ENCODE results near the gene TULP3. TPM values are rescaled to one million over a fixed set of nuclear protein-coding genes. Genes with fewer than 3 reads are reported as not detected.

The TULP3 gene
- total RNA-seq, 4 donors from 2014 or later = 16.6 to 22.5 (median 20.6) TPM

DNA sequence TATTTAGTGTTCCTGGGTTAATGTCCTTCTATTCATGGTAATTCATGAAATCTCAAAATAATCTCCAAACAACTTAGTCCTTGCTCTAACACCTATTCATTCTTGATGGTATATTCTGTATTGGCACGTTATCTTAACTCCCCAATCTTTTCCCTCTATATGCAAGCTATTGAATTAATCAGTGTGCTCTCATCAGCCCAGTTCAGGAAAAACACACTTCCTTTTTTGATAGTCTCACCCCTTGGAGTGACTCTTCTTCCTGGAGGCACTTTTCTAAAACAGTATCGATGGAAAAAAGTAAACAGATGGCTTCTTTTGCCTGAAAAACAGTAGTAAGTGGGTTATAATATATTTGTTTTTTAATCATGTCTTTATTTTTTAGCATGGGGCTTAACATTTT is 28.6 kb downstream of the TULP3 start:
- no peak for TF ChIP-seq CTCF (IDR thresholded peaks at IDR 0.05; ENCODE audit: low read depth)

GRCh38 chr12:2922329-2922728 is 31.6 kb downstream of the TULP3 start:
- TF ChIP-seq CTCF (IDR thresholded peaks at IDR 0.05; ENCODE audit: low read depth) = no peak

GRCh38 chr12:2923057-2923456 is 32.4 kb downstream of the TULP3 start:
- no peak for TF ChIP-seq CTCF (IDR thresholded peaks at IDR 0.05; ENCODE audit: low read depth)

DNA sequence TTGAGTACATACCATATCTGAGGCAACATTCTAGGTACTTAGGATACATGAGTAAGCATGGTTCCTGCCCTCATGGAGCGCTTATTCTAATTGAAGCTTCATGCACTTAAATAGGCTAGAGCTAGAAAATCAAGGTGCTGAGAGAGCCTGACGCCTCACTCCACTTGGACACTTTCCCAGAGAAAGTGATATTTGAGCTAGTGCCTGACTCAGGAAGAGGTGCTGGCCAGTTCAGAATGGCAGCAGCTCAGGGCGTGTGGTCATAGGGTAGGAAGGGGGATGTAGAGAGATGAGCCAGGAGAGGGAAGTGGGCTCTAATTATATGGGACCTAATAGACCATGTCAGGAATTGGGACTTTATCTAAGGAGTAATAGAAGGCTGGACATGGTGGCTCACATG is 33.3 kb downstream of the TULP3 start:
- no peak for TF ChIP-seq CTCF (IDR thresholded peaks at IDR 0.05; ENCODE audit: low read depth)

- no peak for TF ChIP-seq CTCF (IDR thresholded peaks at IDR 0.05; ENCODE audit: low read depth)
Observed at GRCh38 chr12:2925322-2925995, 34.8 kb downstream of the TULP3 start.

DNA sequence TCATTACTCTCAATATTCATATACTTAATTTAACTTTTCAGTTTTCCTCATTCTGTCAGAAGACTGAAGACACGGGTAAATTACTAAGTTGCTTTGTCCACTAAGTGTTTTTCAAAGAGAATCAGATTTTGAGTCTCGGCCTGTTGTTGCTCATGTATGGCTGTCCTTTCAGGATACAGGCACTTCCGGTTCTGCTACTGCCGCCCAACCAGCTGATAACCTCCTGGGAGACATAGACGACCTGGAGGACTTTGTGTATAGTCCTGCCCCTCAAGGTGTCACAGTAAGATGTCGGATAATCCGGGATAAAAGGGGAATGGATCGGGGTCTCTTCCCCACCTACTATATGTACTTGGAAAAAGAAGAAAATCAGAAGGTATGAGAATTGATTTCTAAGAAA is 40.2 kb downstream of the TULP3 start:
- no peak for TF ChIP-seq CTCF (IDR thresholded peaks at IDR 0.05; ENCODE audit: low read depth)

DNA sequence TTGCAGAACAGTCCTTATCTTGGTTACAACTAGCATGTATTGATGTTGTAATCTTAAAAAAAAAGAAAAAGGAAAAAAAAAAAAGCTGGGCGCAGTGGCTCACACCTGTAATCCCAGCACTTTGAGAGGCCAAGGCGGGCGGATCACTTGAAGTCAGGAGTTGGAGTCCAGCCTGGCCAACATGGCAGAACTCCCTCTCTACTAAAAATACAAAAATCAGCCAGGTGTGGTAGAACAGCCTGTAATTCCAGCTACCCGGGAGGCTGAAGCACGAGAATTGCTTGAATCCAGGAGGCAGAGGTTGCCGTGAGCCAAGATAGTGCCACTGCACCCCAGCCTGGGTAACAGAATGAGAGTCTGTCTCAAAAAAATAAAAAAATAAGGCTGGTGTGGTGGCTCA is 42.9 kb downstream of the TULP3 start:
- TF ChIP-seq CTCF (IDR thresholded peaks at IDR 0.05; ENCODE audit: low read depth) = no peak
